Neural cell (in vitro differentiated cells): Measurements from ENCODE around the gene NCOA4.

Experiments used
- CTCF ChIP-seq: fragments of 450-650 bp; IDR thresholded peaks from 2 replicates; pipeline ENCODE4 v1.5.1; 2014; ENCODE audit warnings: antibody characterized with exemption, mild to moderate bottlenecking, moderate library complexity; ENCODE audit not compliant: poor library complexity, severe bottlenecking
- EP300 ChIP-seq: fragments of 450-650 bp; conservative IDR thresholded peaks from 2 replicates; pipeline ENCODE4 v1.6.1; 2014; ENCODE audit warnings: antibody characterized with exemption, mild to moderate bottlenecking, moderate library complexity; ENCODE audit not compliant: poor library complexity, severe bottlenecking
- EZH2 ChIP-seq: fragments of 200-600, 300-800 bp; shearing (Covaris generic), sonication (generic); IDR thresholded peaks from 2 replicates; pipeline ENCODE4 v1.6.1; 2014; ENCODE audit warnings: antibody characterized with exemption, low read length, borderline replicate concordance, mild to moderate bottlenecking; ENCODE audit not compliant: insufficient read depth, poor library complexity, severe bottlenecking
- MXI1 ChIP-seq: fragments of 450-650 bp; conservative IDR thresholded peaks from 2 replicates; pipeline ENCODE4 v1.6.1; 2014; ENCODE audit warnings: antibody characterized with exemption, mild to moderate bottlenecking; ENCODE audit not compliant: poor library complexity, severe bottlenecking
- POLR2AphosphoS5 ChIP-seq: IDR thresholded peaks from 2 replicates; pipeline ENCODE4 v1.6.1; 2012
- RAD21 ChIP-seq: fragments of 450-650 bp; conservative IDR thresholded peaks from 2 replicates; pipeline ENCODE4 v1.6.1; 2014; ENCODE audit warnings: antibody characterized with exemption, mild to moderate bottlenecking, moderate library complexity
- REST ChIP-seq: IDR thresholded peaks from 2 replicates; pipeline ENCODE4 v1.6.1; 2012; ENCODE audit warnings: borderline replicate concordance
- SMC3 ChIP-seq: fragments of 450-650 bp; conservative IDR thresholded peaks from 2 replicates; pipeline ENCODE4 v1.6.1; 2014; ENCODE audit warnings: antibody characterized with exemption, mild to moderate bottlenecking, moderate library complexity; ENCODE audit not compliant: poor library complexity

DNA sequence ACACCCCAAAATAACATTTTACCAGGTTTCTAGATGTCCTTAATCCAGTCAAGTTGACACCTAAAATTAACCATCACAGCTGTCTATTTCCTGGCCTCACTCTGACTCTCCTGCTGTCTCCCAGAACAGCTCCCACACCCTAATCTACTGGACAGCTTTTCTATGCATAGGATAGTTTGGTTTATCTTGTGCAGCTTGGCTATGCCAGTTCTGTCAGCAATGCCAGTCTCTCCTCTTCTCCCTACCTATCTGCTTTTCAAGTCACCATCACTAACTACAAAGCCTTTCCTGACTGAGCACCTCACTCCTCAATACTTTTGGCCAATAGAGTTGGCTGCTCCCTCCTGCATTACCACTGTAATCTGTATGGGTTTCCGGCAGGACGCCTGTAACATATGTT is 5.0 kb downstream of the NCOA4 start:
- TF ChIP-seq RAD21 (no peak), EZH2 (no peak), EP300 (no peak), CTCF (no peak), SMC3 (no peak), POLR2AphosphoS5 (no peak), MXI1 (no peak), REST (no peak)
